Measurements from ENCODE around the gene PSAPL1.

The PSAPL1 gene, protein sequence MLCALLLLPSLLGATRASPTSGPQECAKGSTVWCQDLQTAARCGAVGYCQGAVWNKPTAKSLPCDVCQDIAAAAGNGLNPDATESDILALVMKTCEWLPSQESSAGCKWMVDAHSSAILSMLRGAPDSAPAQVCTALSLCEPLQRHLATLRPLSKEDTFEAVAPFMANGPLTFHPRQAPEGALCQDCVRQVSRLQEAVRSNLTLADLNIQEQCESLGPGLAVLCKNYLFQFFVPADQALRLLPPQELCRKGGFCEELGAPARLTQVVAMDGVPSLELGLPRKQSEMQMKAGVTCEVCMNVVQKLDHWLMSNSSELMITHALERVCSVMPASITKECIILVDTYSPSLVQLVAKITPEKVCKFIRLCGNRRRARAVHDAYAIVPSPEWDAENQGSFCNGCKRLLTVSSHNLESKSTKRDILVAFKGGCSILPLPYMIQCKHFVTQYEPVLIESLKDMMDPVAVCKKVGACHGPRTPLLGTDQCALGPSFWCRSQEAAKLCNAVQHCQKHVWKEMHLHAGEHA

DNA sequence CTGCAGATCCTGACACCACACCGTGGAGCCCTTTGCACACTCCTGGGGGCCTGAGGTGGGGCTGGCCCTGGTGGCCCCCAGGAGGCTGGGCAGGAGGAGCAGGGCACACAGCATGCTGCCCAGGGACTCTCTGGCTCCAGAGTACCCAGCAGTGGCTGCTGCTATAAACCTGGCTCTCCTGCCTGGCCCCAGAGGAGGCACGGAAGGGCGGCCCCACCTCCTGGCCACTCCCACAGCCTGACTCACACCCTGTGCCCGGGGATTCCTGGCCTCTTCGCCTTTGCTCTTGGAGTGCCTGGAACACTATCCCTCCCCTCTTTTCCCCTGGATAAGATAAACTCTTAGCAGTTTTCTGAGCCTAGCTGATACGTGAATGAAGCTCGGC is at the start of gene PSAPL1:
Gene PSAPL1 (minus strand): TSS at position 165 of the 385 bp plus-strand sequence. CDS start 51 bp downstream, at position 114.
- peak; percentile 17 for DNase-seq (ENCODE audit: low read depth, low spot score)

DNA sequence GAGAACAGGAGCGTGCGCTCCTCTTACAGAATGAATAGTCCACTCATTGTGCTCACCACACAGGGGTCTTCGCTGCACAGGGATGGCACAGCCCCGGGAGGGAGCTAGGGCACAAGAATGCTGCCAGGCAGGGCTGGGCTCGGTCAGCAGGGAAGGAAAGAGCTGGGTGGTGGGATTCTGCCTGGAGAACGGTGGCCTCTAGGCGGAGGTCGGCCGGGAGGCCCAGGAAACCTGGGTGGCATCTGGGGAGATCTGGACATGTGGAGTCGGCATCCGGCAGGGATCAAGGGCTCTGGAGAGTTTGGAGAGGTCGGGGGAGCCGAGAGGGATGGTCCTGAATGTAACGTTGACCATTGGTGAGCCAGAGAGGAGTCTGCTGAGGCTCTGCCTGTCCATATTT is 46.5 kb upstream of the PSAPL1 start:
- no peak for DNase-seq (ENCODE audit: low read depth, low spot score)

DNA sequence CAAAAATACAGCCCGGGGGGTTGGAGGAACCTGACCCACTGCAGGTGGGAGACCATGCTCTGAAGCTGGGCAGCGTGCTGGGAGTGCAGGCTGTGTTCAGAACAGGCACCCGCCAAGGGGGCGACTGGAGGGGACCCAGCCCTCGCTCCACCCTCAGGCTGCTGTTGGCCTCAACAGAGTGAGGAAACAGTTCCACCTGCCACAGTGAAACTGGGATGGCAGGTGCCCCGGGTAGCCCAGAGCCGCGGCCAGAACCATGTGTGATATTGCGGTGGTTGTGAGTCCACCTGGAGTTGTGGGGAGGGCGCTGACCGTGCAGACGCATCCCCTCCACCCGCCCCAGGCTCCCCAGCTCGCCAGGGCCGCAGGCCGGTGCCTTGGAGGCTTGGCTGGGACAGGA is 45.7 kb upstream of the PSAPL1 start:
- no peak for DNase-seq (ENCODE audit: low read depth, low spot score)

DNA sequence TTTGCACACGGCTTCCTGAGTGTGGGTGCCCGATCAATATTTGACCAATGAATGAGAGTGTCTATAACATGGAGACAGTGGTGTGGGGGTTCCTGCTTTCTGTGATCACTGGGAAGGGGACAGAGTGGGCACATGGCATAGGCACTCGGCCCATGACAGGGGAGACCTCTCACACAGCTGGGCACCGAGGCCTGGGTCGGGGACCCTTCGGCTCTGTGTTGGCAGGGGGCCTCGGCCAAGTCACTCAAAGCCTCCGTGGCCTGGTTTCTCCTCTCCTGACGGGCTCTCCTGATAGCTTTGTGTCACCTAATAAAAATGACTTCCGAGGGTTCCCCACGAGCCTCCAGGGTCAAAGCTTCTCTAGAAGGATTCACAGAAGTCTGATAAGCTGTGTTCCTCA is 43.9 kb upstream of the PSAPL1 start:
- no peak for DNase-seq (ENCODE audit: low read depth, low spot score)

DNA sequence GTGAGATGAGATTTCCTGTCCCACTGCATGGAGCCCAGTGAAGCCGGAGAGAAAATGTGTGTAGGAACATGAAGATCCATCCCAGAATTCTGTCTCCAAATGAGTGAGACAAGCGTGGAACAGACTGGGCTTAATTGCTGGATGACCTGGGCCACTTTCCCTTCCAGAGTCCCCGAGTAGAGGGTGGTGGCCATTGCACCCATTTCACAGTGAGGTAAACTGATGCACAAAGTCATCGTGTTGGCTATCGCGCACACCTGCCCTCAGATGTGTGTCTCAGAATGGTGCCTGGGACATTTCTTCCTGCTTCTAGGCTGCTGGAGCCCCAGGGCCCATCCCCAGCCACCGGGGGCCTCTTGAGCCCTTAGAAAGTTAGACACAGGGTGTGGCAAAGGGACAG is 43.0 kb upstream of the PSAPL1 start:
- no peak for DNase-seq (ENCODE audit: low read depth, low spot score)

DNA sequence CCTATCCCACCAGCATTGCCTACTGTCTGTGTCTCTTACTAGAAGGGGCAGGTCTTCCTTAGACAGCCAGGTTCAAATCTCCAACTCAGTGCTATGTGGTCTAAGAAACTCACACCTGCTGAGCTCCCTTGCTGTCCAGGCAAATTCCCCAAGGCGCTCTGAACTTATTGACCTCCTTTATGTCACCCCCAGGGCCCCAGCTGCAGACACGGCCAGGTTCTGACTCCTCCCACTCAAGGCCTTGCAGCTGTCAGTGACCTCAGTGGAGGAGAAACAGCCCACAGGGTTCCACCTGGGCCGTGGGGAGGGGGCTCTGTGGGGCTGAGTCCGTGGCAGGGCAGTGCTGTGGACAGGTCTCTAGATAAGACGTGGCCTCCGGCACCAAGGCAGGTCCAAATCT is 42.1 kb upstream of the PSAPL1 start:
- DNase-seq (ENCODE audit: low read depth, low spot score): no peak

DNA sequence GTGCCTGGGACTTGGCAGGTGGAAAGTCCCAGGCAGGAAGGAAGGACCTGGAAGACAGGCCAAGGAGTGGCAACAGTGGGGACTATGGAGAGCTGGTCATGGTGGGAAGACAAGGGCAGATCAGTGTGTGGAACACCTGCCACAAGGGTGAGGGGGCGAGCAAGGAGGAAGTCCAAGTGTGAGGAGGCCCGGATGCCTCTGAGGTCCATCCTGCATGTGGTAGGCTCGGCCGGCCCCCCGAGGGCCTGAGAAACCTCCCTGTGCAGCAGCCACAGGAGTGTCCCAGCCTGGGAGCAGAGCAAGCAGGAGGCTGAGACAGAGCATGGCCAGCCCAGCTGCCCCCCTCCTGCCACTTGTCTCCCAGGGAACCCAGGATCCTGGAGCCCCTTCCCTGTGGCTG is 40.5 kb upstream of the PSAPL1 start:
- no peak for DNase-seq (ENCODE audit: low read depth, low spot score)

DNA sequence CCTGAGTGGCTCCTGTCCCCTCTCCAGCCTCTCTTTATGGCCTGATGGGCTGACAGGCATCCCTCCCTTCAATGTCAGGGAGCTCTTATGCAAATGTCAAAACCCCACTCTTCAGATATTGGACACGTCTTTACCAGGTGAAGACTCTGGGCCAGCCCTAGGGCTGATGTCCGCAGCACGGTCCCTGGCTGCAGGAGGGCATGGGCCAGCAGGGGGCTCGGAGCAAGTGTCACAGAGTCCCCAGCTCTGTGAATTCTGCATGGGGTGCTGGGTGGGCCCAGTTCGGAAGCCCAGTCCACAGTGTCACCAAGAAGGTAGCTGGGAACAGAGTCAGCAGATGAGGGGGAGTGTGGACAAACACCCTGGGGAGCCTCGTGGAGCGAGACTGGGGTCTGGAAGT is 39.6 kb upstream of the PSAPL1 start:
- no peak for DNase-seq (ENCODE audit: low read depth, low spot score)

DNA sequence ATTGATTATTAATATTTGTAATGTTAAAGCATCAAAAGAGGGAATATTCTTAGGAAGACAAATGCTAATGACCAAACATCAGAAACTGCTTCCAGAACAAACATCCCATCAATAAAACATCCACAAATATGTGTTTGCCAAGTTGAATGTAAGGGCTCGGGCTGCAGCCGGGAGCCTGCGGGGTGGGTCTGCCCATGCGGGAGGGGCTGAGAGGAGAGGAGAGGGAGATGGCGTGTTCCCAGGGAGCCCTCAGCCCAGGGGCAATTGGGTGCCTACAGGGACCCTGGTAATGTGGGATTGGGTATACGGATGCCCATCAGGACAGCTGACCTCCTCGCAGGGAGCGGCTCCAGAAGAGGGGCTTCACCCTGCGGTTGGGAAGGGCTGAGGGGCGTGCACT is 38.4 kb upstream of the PSAPL1 start:
- DNase-seq (ENCODE audit: low read depth, low spot score): no peak

DNA sequence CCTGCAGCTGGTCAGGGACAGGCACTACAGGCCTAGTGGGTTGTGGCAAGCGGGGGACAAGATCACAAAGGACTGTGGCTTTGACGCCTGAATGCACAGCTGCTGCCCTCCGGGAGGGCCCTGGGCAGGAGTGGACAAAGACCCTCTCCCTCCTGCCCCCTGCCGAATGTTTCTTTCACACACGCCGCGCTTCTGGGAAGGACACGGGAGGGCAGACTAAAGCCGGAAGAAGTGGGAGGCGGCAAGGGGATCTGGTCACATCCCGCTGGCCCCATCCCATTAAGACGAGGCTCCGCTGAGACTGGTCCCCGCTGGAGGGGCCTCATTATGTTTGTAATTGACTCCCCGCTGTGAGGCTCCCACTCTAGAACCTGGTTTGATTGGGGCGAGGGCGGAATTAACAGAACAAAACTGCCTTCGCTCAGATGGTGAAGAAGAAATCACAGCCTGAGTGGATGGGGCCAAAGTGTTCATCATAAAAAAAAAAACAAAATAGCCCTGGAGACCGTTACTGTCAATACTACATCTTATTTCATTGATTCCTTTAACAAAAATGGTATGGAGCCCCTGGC is 37.8 kb upstream of the PSAPL1 start:
- DNase-seq (ENCODE audit: low read depth, low spot score): no peak

DNA sequence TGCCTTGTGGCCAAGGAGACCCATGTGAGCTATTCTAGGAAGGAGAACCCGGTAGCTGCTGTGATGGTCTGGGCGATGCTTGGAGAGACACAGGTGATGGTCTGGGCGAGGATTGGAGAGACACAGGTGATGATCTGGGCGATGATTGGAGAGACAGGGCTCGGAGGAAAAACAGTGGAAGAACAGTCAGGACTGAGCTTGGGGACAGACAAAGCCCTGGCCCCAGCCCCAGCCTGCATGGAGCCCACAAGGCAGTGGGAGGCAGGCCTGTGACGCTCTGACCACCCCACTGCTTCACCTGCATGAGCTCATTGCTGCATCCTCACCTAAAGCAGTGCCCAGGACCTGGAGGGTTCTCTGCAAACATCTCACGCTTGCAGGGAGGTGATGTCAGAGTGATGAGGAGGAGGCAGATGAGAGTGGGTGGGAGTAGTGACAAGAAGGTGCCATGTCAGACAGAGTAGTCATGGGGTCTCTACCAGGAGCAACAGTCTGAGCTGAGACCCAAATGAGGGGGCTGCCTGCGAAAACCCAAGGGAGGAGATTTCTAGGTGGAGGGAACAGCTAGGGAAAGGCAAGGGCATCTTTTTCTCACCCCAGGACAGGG is 35.9 kb upstream of the PSAPL1 start:
- DNase-seq (ENCODE audit: low read depth, low spot score): no peak

DNA sequence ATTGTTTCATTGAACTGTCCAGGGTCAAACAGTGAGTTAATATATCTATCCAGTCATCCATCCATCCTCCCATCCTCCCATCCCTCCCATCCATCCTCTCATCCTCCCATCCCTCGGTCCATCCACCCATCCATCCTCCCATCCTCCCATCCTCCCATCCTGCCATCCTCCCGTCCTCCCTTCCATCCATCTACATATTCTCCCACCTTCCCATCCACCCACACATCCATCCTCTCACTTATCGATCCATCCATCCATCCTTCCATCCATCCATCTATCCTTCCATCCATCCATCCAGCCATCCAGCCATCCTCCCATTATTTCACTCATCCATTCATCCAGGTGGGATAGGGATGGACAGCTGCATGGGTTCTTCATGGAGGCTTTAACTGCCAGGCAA is 35.4 kb upstream of the PSAPL1 start:
- no peak for DNase-seq (ENCODE audit: low read depth, low spot score)

DNA sequence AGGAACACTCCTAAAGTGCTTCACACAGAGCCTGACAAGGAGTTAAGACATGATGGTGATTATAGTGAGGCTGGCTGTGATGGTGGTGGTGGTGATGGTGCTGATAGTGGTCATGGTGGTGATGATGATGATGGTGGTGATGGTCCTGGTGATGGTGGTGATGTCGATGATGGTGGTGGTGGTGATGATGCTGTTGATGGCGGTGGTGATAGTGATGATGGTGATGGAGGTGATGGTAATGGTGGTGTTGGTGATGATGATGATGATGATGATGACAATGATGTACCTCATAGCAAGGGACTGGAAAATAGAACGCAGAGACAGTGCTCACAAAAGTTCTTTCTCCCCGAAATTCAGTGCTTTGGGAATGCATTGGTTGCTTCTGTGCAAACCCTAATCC is 34.3 kb upstream of the PSAPL1 start:
- DNase-seq (ENCODE audit: low read depth, low spot score): no peak

DNA sequence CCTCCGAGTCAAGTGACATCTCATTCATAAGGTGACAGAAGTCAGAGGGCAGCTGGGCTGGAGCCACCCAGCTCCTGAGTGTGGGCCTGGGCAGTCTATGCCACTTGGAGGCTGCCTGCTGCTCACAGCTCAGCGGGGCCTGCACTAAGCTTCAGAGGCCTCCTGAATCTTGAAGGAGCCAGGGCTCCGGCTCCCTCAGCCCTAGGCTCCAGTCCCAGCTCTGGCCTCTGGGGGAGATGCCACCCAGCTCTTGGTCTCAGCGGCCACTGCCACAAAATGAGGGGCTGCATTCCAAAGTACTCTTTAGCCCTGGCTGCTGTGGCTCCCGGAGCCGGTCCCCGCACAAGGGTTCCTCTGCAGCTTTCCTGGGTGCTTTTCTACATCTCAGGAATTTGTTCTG is 32.7 kb upstream of the PSAPL1 start:
- no peak for DNase-seq (ENCODE audit: low read depth, low spot score)

DNA sequence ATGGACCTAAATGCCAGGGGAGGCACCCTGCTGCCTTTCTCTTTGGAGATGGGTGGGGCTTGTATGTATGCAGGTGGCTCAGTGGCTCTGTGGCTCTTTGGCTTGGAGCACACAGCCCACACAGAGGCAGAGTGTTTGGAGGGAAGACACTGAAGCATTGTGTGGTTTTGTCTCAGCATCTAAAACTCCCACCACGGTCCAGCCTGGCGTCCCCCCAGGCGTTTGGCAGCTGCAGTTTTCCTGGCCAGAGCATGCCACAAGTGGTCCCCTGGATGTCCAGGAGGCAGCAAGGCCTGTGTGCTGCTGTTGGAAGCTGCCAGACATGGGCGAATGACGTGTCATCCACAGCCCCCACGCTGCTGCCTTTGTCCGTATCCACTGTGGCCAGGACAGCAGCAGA is 32.2 kb upstream of the PSAPL1 start:
- DNase-seq (ENCODE audit: low read depth, low spot score): no peak

DNA sequence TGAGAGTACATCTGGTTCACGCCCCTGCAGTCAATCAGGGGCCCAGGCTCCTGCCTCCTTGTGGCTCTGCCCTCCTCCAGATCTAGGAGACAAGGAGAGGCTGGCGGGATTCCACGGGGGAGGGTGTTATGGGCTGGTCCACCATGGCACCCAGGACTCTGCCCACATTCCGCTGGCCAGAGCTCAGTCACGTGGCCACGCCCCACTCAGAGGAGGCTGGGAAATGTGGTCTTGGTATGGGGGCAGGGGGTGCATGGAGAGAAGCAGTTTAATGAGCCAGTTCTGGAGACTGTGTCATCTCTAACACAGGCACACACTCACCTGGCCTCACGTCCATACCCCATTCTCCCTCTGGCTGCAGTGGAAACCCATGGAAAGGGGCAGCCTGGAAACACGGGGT is 31.5 kb upstream of the PSAPL1 start:
- no peak for DNase-seq (ENCODE audit: low read depth, low spot score)

DNA sequence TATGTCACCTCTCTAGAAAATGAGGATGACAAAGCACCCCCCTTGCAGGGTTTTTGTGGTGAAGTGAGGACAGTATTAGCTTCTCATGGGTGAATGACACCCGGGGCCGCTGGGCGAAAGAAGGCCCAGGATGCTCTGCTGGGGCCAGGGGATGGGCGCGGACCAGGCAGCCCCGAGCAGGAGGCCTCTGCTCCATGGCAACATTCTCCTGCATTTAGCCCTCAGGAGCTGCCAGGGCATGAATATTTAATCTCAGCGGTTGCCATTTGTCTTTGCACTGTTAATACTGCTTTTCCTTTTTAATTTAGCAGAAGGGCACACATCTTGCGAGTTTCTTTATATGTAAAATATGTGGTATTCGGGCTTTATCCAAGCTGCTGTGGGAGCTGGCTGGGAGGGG is 30.3 kb upstream of the PSAPL1 start:
- no peak for DNase-seq (ENCODE audit: low read depth, low spot score)

DNA sequence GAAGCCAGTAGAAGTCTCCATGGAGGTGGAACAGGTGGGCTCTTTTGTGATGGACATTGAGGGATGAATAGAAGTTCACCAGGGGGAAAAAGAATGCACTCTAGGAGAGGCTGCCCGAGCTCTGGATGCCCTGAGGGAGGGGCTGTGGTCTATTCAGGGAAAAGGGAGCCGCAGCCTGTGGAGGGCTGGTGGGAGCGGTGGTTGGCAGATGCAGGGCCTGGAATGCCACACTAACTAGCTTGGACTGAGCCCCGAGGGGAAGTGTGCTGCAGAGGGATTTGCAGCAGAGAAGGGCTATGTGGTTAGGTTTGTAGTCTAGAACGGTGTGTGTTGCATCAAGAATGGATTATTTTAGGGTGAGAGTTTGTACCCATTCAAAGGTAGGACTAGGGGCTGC is 29.5 kb upstream of the PSAPL1 start:
- DNase-seq (ENCODE audit: low read depth, low spot score): no peak

DNA sequence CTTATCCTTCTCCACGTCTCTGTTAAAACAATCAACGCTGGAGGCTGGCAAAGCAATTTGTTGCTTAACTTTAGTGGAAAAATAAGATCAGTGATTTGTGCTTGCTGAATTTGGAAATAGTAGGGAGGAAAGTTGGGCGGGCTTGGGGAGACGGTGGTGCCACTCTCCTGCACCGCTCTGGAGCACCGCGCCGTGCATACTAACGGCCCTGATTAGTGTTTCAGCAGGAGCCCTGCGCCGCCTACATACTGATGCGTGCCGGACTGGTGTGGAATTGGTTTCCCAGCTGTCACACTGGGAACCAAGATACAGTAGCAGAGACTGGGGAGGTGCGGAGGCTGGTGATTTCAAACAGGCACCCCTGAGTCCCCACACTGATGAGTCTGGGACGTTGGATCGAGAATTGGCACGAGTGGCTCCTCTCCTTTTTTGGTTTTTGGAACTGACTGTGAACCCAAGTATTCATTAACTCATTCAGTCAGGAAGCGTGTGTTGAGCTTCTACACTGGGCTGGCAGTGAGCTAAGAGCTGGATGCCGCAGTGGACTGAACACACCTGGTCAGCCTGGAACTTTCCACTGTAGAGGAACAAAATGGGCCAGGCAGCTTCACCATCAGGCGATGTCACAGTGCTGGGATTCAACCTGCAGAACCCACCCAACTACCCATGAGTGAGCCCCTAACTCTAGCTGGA is 29.0 kb upstream of the PSAPL1 start:
- DNase-seq (ENCODE audit: low read depth, low spot score): no peak

DNA sequence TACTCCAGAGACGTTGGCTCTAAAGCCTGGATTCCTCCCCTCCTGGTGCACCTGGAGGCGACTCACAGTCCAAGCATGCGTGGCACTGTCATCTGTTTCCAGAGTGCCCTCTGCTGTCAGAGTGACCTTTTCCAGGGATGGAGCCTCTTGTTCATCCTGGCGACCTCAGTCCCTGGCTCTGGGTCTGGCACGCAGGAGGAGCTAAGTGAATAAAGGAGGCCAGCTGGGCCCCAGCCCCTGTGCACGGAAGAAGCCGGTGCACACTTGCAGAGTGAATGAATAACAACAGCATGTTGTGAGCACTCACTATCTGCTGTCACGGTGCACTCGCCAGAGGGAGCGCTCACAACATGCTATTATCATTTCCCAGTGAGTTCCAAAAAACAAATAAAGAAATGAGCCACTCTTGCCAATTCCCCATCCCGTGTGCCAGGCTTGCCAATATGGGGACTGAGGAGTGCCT is 27.8 kb upstream of the PSAPL1 start:
- peak; percentile 45 for DNase-seq (ENCODE audit: low read depth, low spot score)

DNA sequence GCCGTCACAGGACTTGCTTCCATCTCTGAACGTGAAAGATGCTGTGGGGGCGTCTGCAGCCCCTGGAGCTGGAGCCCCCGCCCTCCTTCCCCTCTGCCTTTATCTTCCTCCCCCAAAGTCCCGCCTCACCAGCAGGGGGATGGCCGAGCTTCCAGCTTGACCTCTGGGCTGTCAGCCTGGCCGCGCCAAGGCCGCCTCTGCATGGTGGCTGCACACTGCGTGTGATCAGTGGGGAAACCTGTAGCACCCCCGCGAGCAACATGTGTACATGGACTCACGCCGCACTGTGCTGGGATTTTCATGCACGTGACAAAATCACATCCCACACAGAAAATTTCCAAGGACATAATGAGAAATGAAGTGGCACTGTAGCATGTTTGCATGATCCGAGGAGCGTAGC is 26.5 kb upstream of the PSAPL1 start:
- DNase-seq (ENCODE audit: low read depth, low spot score): no peak

DNA sequence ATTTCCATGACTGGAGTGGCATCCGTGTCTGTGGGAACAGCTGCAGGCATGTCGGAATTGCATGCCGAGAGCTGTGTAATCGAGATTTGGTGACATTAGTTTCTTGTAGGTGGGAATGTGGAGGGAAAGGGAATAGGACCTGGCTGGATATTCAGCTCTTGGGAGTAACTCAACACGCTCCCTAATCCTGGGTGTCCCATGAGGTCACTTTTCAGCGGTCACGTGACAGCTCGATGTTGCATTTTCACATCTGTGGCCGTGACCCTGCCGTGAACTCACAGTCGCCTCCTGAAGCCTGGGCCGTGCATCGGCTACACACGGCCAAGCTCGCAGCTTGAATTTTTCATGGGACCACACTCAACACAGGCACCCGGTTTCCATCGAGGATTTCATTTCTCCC is 25.8 kb upstream of the PSAPL1 start:
- no peak for DNase-seq (ENCODE audit: low read depth, low spot score)

Measured in iPS DF 19.7 (cell line).